Adrenal gland (tissue), 12 donors: ENCODE measurements around the gene FOCAD. TPM values are rescaled to one million over a fixed set of nuclear protein-coding genes. Genes with fewer than 3 reads are reported as not detected.

Source experiments
- DNase-seq, 7 donors: peaks; one replicate each; pipeline ENCODE4 v3.0.0-alpha.2; 2019 to 2020
- H3K27ac ChIP-seq, 5 donors: fragments of 200-600 bp; sonication (generic) in 4 of 5; 1 replicate in 3 of 5; 2 replicates in 2 of 5; pipeline versions ENCODE4 v1.5.1 to v1.8.0; 2016 to 2020; ENCODE audit warnings: mild to moderate bottlenecking in 1 of 5
- H3K27me3 ChIP-seq: fragments of 200-600 bp; 2 replicates; pipeline ENCODE4 v1.8.0; 2021
- H3K36me3 ChIP-seq, 2 donors: fragments of 200-600 bp; replicated peaks in 1 of 2; 1 replicate in 1 of 2; 2 replicates in 1 of 2; pipeline versions ENCODE4 v1.5.1 to v1.8.0; 2018 to 2022
- H3K4me1 ChIP-seq, 2 donors: fragments of 200-600 bp; replicated peaks in 1 of 2; 1 replicate in 1 of 2; 2 replicates in 1 of 2; pipeline versions ENCODE4 v1.5.1 to v1.8.0; 2018 to 2021
- H3K4me3 ChIP-seq, 4 donors: fragments of 200-600 bp; sonication (generic) in 3 of 4; one replicate each; pipeline ENCODE4 v1.5.1; 2016 to 2018
- H3K9me3 ChIP-seq, 3 donors: fragments of 200-600 bp; sonication (generic) in 1 of 3; replicated peaks in 1 of 3; 1 replicate in 2 of 3; 2 replicates in 1 of 3; pipeline versions ENCODE4 v1.5.1 to v1.8.0; 2016 to 2021
- CTCF ChIP-seq, 6 experiments: fragments of 450-650 bp in 4 of 6; fragments of 200-600 bp in 2 of 6; sonication (generic) in 1 of 6; IDR thresholded peaks; 1 replicate in 5 of 6; 2 replicates in 1 of 6; pipeline versions ENCODE4 v1.5.1 to v1.8.0; 2016 to 2021; ENCODE audit warnings: antibody characterized with exemption in 6 of 6, mild to moderate bottlenecking in 2 of 6, moderate library complexity in 1 of 6
- POLR2A ChIP-seq, 2 donors: fragments of 450-650 bp; IDR thresholded peaks; one replicate each; pipeline ENCODE4 v1.6.1; 2017; ENCODE audit warnings: antibody characterized with exemption in 2 of 2, mild to moderate bottlenecking in 2 of 2, moderate library complexity in 1 of 2
- WGBS, 4 donors: extraction: QIAGEN DNeasy Blood & Tissue Kit in 2 of 4; methylation state at CpG; one replicate each; pipeline versions ENCODE4 v1.1.5 to v1.1.7; 2013 to 2017; 5-methylcytosine and 5-hydroxymethylcytosine counted together
- intact Hi-C, 2 donors: fragments of 100-400 bp; cut with DNase I; formaldehyde crosslinking; loops; one replicate each; pipeline versions ENCODE4 v1.14.1 to v1.15.0; 2022 to 2023
- polyA plus RNA-seq, 3 donors: library from polyadenylated mRNA; stranded (reverse); fragments of 200-250 nt in 2 of 3; fragments of 350-450 nt in 1 of 3; fragmentation: Illumina TruSeq in 1 of 3; extraction: RNeasy Lipid Tissue Mini Kit (QIAGEN cat#74804) in 1 of 3; gene quantifications; one replicate each; pipeline ENCODE4 v1.2.3, GENCODE V29; 2013 to 2014
- total RNA-seq, 9 donors: library from RNA; depleted of rRNA in 4 of 9; stranded (reverse); fragments of >200 nt in 4 of 9; fragments of 120-200 nt in 1 of 9; fragmentation: NEBNext Ultra II Directional in 1 of 9; extraction: Animal tissue kit (Norgen Biotek cat#: 25700) in 1 of 9; gene quantifications; one replicate each; pipeline versions ENCODE4 v1.1.0 to v1.2.4, GENCODE V29; 2013 to 2023
- donor health status: healthy with polysubstance abuse.
- donor health status: Bipolar disorder and iron deficiency.
- donor health status: DM: yes; HTN: yes; CAD: no.
- donor health status: DM: no; HTN: no; CAD: no.
- donor health status: DM: no; HTN: no; CAD: no.
- donor health status: DM: yes; HTN: yes; CAD: no.

Gene FOCAD
- total and polyA plus RNA-seq, 12 donors, result 20.5 to 134 (median 59.7) TPM

- H3K4me1 ChIP-seq, result peaks cover 14 to 35% of the 10 kb centered on the region in 2 donors
- DNase-seq, result no peak
- no peak overlapping the region for H3K4me3 ChIP-seq
- 94 to 95% (median 95%) methylated on average over 2 of the region's 2 CpGs for WGBS, 4 donors
- intact Hi-C loops, result no loop called here
- H3K9me3 ChIP-seq, result no peaks in the 10 kb centered on the region
- no peaks in the 10 kb centered on the region for H3K27me3 ChIP-seq
- no peak for TF ChIP-seq CTCF (IDR thresholded peaks at IDR 0.05)
- no peak for TF ChIP-seq POLR2A (IDR thresholded peaks at IDR 0.05)
- no peak overlapping the region for H3K27ac ChIP-seq
- H3K36me3 ChIP-seq, result no peaks in the 10 kb centered on the region
These were observed 5.8 kb downstream of the FOCAD start for GRCh38 chr9:20689833-20690232.

GRCh38 chr9:20692554-20692953, 8.5 kb downstream of the FOCAD start:
- no peaks in the 10 kb centered on the region for H3K36me3 ChIP-seq
- intact Hi-C loops, result no loop called here
- no peaks in the 10 kb centered on the region for H3K27me3 ChIP-seq
- H3K4me3 ChIP-seq, result no peak overlapping the region
- no peak for TF ChIP-seq CTCF (IDR thresholded peaks at IDR 0.05)
- no peak for TF ChIP-seq POLR2A (IDR thresholded peaks at IDR 0.05)
- H3K4me1 ChIP-seq, result peaks cover 0 to 22% of the 10 kb centered on the region in 2 donors
- DNase-seq, result no peak
- H3K27ac ChIP-seq, result no peak overlapping the region
- WGBS, 4 donors, result 84 to 91% (median 88%) methylated on average over 3 to 5 of the region's 5 CpGs
- no peaks in the 10 kb centered on the region for H3K9me3 ChIP-seq

- Histone ChIP-seq H3K27ac (no peak overlapping the region), H3K4me3 (no peak overlapping the region), H3K36me3 (no peaks in the 10 kb centered on the region), H3K27me3 (no peaks in the 10 kb centered on the region), H3K4me1 (peaks cover 0 to 27% of the 10 kb centered on the region in 2 donors), H3K9me3 (no peaks in the 10 kb centered on the region)
- DNase-seq, result no peak
- TF ChIP-seq CTCF (IDR thresholded peaks at IDR 0.05), result no peak
- intact Hi-C loops, result no loop called here
- 77 to 91% (median 89%) methylated on average over 4 of the region's 4 CpGs for WGBS, 4 donors
These were observed 9.0 kb downstream of the FOCAD start for GRCh38 chr9:20693068-20693467.

GRCh38 chr9:20694248-20694647, 10.2 kb downstream of the FOCAD start:
- peaks cover 0 to 28% of the 10 kb centered on the region in 2 donors for H3K4me1 ChIP-seq
- intact Hi-C loops, result no loop called here
- DNase-seq, result no peak
- H3K27me3 ChIP-seq, result no peaks in the 10 kb centered on the region
- H3K36me3 ChIP-seq, result no peaks in the 10 kb centered on the region
- no peaks in the 10 kb centered on the region for H3K9me3 ChIP-seq
- no peak overlapping the region for H3K4me3 ChIP-seq
- no peak overlapping the region for H3K27ac ChIP-seq
- TF ChIP-seq POLR2A (IDR thresholded peaks at IDR 0.05) (no peak), CTCF (IDR thresholded peaks at IDR 0.05) (no peak)
